ENCODE data around the gene UBL3.

Gene UBL3

GRCh38 chr13:29858231-29858630 lies 7.8 kb upstream of the UBL3 start:
- no peak for FAIRE-seq

GRCh38 chr13:29857085-29857484 lies 6.7 kb upstream of the UBL3 start:
- DNase-seq (ENCODE audit: insufficient read length, low spot score) = no peak
- FAIRE-seq = no peak

More at GRCh38 chr13:29858231-29858630, 7.8 kb upstream of the UBL3 start:
- DNase-seq (ENCODE audit: insufficient read length, low spot score) = no peak

- DNase-seq (ENCODE audit: insufficient read length, low spot score) = no peak
- FAIRE-seq = no peak
Measured at GRCh38 chr13:29856426-29856825, 6.0 kb upstream of the UBL3 start.

GRCh38 chr13:29855784-29856183 lies 5.4 kb upstream of the UBL3 start:
- no peak for DNase-seq (ENCODE audit: insufficient read length, low spot score)
- no peak for FAIRE-seq

GRCh38 chr13:29855009-29855408 lies 4.6 kb upstream of the UBL3 start:
- FAIRE-seq (no peak), DNase-seq (ENCODE audit: insufficient read length, low spot score) (no peak)

GRCh38 chr13:29853131-29853530 lies 2.7 kb upstream of the UBL3 start:
- DNase-seq (ENCODE audit: insufficient read length, low spot score) = no peak

GRCh38 chr13:29852472-29853054 lies 2.1 kb upstream of the UBL3 start:
- FAIRE-seq (no peak), DNase-seq (ENCODE audit: insufficient read length, low spot score) (no peak)

More at GRCh38 chr13:29853131-29853530, 2.7 kb upstream of the UBL3 start:
- no peak for FAIRE-seq

- no peak for DNase-seq (ENCODE audit: insufficient read length, low spot score)
Measured at GRCh38 chr13:29849731-29850212, 645 bp downstream of the UBL3 start.

GRCh38 chr13:29849071-29849631 lies 1.3 kb downstream of the UBL3 start:
- FAIRE-seq (peak; percentile 67), DNase-seq (ENCODE audit: insufficient read length, low spot score) (no peak)

More at GRCh38 chr13:29849731-29850212, 645 bp downstream of the UBL3 start:
- FAIRE-seq = peak; percentile 76

GRCh38 chr13:29847501-29847983 lies 2.9 kb downstream of the UBL3 start:
- DNase-seq (ENCODE audit: insufficient read length, low spot score) = no peak
- peak; percentile 82 for FAIRE-seq

GRCh38 chr13:29846475-29847256 lies 3.8 kb downstream of the UBL3 start:
- no peak for FAIRE-seq

GRCh38 chr13:29845440-29846056 lies 4.9 kb downstream of the UBL3 start:
- FAIRE-seq (no peak), DNase-seq (ENCODE audit: insufficient read length, low spot score) (no peak)

More at GRCh38 chr13:29846475-29847256, 3.8 kb downstream of the UBL3 start:
- DNase-seq (ENCODE audit: insufficient read length, low spot score) = no peak

- DNase-seq (ENCODE audit: insufficient read length, low spot score) (no peak), FAIRE-seq (peak; percentile 59)
Measured at GRCh38 chr13:29844441-29844840, 6.0 kb downstream of the UBL3 start.

GRCh38 chr13:29840585-29840984 lies 9.8 kb downstream of the UBL3 start:
- no peak for DNase-seq (ENCODE audit: insufficient read length, low spot score)
- FAIRE-seq = no peak

- DNase-seq (ENCODE audit: insufficient read length, low spot score) (no peak), FAIRE-seq (peak; percentile 23)
Measured at GRCh38 chr13:29835280-29836061, 14.9 kb downstream of the UBL3 start.

- DNase-seq (ENCODE audit: insufficient read length, low spot score) (no peak), FAIRE-seq (no peak)
Measured at GRCh38 chr13:29832761-29833298, 17.6 kb downstream of the UBL3 start.

GRCh38 chr13:29830000-29830399 lies 20.4 kb downstream of the UBL3 start:
- DNase-seq (ENCODE audit: insufficient read length, low spot score) = no peak
- FAIRE-seq = no peak

- DNase-seq (ENCODE audit: insufficient read length, low spot score) (no peak), FAIRE-seq (peak; percentile 73)
Measured at GRCh38 chr13:29819143-29819542, 31.3 kb downstream of the UBL3 start.

GRCh38 chr13:29817604-29818378 lies 32.6 kb downstream of the UBL3 start:
- FAIRE-seq = peak; percentile 95
- peak; percentile 15 for DNase-seq (ENCODE audit: insufficient read length, low spot score)
